GM21447 (cell line): ENCODE results near the gene BHLHA15.
A peak's percentile ranks its signal among the peaks of the same experiment; 100 is the strongest.

Experiments used
- ATAC-seq: cut with Tn5 transposase; IDR thresholded peaks from one replicate; pipeline ENCODE4 v1.9.1; 2021; ENCODE audit not compliant: unreplicated experiment

The BHLHA15 gene

DNA sequence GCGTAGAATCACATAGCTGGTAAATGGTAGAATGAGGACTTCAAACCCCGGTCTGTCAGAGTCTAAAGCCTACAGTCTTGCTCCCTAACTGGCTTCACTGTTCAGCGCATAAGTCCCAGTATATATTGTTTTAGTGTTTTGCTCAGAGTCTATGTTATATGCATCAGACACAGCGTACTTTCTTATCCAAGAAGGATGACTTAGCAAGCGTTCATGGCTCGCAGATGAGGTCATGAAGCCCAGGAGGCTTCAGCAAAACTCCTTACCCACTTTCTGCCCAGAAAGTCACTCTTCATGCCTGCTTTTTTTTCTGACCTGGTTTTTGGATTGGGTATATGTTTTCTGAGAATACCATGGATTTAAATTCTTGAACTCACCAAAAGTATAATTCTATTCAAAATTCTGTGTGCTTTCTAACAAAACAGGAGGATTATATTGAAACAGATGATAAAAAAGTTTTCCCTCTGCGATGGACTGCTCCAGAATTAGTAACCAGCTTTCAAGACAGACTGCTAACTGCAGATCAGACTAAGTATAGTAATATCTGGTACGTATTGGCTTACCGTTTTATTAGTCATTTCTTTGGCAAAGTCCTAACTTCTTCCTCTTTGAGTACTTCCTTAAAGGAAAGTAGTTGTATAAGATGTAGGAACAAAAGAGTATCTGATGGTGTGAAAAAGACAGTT is 24.6 kb upstream of the BHLHA15 start:
- ATAC-seq: no peak

GRCh38 chr7:98187138-98187502 is 24.1 kb upstream of the BHLHA15 start:
- no peak for ATAC-seq

DNA sequence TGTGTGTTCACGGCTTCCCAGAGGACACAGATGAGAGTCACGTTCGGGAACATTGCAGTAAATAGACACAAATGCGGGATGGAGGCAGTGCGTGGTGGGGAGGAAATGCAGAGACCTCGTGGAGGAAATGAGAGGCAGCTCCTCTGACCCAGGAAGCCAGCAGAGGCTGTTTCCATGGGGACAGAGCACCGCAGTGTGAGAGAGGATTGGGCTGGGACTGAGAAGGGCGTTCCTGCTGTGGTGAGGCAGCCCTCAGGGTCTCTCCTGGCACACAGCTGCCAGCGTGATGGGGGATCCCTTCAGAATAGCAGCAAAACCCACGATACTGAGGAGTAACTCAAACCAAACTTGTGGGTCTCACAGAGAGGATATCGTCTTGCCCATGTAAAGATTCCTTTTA is 21.7 kb upstream of the BHLHA15 start:
- no peak for ATAC-seq

DNA sequence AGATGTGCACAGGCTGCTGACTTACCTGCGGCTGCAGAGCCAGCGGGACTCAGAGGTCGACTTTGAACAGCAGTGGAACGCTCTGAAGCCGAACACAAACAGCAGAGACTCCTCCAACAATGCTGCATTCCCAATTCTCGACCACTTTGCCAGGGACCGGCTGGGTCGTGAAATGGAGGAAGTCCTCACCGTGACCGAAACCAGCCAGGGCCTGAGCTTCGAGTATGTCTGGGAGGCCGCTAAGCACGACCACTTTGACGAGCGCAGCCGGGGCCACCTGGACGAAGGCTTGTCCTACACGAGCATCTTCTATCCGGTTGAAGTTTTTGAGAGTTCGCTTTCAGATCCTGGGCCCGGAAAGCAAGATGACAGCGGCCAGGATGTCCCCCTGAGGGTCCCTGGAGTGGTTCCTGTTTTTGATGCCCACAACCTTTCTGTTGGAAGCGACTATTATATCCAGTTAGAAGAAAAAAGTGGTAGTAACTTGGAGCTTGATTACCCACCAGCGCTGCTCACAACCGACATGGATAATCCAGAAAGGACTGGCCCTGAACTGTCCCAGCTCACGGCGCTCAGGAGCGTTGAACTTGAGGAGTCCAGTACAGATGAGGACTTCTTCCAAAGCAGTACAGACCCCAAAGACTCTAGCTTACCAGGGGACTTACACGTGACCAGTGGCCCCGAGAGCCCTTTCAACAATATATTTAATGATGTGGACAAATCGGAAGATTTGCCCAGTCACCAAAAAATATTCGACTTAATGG is 19.4 kb upstream of the BHLHA15 start:
- ATAC-seq: no peak

- ATAC-seq: no peak
Measured at GRCh38 chr7:98192781-98193457, 18.3 kb upstream of the BHLHA15 start.

GRCh38 chr7:98193474-98194180 is 17.6 kb upstream of the BHLHA15 start:
- ATAC-seq: no peak

DNA sequence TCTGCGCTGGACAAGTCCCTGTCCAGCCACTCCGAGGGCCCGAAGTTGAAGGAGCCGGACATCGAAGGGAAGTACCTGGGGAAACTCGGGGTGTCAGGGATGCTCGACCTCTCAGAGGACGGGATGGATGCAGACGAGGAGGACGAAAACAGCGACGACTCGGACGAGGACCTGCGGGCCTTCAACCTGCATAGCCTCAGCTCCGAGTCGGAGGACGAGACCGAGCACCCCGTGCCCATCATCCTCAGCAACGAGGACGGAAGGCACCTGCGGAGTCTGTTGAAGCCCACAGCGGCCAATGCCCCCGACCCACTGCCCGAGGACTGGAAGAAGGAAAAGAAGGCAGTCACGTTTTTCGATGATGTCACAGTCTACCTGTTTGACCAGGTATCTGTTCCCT is 17.1 kb upstream of the BHLHA15 start:
- ATAC-seq: no peak

DNA sequence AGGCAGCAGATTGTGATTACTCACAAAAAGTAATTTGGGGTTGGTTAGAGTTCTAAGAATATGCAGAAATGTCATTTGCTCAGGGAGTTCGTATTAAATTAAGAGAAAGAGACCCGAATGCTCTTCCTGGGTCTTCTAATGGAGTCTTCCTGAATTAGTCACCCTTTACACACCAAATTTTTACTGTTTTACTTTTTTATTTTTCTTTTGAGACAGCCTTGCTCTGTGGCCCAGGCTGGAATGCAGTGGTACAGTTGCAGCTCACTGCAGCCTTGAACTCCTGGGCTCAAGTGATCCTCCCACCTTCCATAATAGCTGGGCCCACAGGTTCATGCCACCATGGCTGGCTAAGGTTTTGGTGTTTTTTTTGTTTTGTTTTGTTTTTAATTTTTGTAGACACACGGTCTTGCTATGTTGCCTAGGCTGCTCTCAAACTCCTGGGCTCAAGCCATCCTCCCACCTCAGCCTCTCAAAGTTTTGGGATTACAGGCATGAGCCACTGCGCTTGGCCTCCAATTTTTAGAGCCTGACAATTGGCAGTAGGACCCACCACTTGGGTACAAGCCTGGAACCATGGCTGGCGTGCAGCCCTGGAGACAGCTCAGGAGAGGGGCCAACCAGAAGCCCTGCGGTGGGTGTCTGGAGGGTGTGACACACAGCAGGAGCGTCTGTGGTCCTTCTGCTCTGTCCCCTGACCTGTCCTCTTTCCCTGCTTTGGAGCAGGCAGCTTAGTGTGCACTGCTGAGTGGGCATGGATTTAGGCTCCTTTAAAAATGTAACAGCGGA is 16.4 kb upstream of the BHLHA15 start:
- ATAC-seq: no peak

DNA sequence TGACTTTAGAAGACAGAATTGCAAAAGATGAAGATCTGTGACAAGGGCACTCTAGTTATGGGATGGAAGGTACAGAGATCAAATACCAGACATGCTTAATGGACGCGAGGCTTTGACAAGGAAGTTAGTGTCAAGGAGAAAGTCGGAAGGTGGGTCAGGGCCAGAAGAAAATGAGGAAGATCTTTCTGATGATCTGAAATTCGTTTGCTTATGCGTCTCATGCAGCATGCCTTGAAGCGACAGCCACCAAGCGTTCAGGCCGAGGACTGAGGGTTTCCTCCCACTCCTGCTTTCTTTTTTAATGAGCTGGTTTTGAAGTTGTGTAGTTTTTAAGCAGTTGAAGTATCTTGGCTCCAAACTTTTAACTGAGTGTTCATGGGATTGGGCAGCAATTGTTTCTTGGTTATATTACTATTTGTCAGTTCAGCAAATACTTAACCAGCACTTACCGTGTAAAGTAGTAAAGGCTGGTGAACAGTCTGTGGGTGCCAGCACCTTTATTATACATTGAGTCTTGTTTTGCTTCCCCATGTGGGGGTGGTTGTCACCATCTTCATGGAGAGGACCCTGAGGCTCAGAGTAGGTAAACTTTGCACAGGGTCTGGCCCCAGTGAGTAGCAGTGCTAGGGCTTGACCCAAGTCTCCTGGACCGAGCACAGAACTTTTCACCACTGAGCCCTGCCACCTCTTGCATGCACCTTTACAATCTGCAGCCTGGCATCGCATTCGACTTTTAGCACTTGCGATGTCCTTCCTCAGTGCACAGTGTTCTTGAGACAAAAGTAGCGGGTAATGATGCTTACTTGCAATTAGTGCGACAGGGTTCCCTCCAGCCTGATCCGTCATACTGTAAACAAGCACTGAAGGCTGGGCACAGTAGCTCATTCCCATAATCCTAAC is 14.3 kb upstream of the BHLHA15 start:
- no peak for ATAC-seq

DNA sequence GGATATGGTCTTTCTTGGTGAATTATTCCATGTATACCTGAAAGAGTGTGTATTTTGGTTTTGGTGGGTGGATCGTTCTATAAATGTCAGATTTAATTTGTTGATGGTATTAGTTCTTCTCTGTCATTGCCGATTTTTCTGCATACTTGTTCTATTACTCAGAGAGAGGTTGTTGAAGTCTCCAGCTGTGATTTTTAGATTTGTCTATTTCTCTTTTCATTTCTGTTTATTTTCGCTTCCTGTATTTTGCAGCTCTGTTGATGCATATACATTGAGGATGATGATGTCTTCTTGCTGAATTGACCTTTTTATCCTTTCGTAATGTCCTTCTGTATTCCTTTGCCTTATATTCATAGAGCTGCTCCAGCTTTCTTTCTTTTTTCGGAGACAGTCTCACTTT is 12.1 kb upstream of the BHLHA15 start:
- ATAC-seq: no peak

DNA sequence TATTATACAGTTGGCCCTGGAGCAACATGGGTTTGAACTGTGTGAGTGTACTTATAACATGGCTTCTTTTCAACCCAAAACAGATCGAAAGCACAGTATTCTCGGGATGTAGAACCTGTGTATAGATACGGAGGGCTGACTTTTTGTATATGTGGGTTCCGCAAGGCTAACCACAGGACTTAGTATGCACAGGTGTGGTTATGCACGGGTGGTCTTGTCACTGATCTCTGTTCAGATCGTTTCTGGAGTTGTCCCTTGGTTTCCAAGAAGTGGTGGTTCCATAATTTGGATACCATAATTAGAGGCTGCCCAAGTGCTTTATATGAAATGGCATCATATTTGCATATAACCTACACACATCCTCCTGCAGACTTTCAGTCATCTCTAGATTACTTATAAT is 10.9 kb upstream of the BHLHA15 start:
- ATAC-seq: peak; percentile 41

- ATAC-seq: peak; percentile 88
Measured at GRCh38 chr7:98202367-98203195, 8.7 kb upstream of the BHLHA15 start.

- ATAC-seq: peak; percentile 30
Measured at GRCh38 chr7:98203261-98203963, 7.8 kb upstream of the BHLHA15 start.

DNA sequence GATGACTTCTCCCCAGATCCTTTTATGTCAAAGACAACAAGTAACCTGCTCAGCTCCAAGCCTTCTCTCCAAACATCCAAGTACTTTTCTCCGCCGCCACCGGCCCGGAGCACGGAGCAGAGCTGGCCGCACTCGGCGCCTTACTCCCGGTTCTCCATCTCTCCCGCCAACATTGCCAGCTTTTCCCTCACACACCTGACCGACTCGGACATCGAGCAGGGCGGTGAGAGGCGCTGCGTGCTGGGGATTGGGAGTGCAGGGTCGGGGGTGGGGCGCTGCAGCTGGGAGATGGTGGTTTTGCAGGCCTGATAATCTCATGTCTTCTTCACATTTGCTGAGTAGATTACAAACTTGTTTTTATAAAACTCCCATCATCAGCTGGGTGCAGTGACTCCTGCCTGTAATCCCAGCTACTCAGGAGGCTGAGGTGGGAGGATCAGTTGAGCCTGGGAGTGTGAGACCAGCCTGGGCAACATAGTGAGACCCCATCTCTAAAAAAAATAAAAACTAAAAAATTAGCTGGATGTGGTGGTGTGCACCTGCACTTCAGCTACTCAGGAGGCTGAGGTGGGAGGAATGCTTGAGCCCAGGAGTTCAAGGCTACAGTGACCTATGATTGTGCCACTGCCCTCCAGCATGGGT is 7.2 kb upstream of the BHLHA15 start:
- no peak for ATAC-seq

DNA sequence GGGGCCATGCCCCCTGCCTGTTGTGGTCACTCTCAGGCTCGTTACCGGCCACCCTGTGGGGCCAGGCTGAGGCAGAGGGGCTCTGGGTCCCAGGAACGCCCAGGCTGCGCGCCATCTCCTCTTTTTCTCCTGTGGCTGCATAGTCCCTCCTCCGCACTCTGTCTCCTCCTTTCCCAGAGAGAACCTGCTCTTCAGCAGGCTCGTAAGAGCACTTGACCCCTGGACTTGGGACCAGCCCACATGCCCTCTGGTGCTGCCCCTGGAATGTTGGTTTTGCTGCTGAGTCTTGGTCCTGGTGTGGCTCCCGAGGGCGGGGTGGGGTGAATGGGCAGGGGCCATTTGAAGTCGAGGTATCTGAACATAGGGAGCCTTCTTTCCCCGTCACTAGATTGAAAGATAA is 6.6 kb upstream of the BHLHA15 start:
- no peak for ATAC-seq

DNA sequence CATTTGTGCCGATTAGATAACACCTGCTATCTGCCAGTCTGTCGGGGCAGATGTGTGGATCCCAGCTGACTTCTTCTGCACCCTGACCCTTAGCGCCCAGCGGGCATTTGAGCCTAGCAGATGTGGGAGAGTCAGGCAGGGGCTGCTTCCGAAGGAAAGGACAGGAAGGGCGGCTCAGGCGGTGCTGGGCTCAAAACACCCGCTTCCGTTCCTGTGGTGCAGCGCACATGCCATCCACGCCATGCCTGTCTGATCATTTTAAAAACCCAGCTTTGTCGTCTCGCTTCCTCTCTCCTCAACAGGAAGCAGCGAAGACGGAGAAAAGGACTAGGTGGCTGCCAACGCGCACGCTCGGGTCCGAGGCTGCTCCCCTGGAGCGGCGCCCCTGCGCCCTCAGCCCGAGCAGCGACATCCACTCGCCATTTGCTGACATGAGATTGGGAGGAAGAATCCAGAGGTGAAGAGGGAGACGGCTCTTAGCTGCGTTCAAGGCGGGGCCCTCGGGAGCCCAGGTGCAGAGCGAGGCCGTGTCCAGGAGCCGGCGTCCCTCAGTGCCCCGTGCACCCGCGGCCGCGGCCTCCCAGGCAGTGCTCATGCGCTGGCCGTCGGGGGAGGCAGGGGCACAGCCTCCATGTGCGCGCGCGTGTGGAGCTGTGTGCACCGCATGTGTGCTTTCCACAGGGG is 5.9 kb upstream of the BHLHA15 start:
- no peak for ATAC-seq
